IMR-90 (cell line): ENCODE results near the gene CADM1. TPM values are rescaled to one million over a fixed set of nuclear protein-coding genes. Genes with fewer than 3 reads are reported as not detected.

Source experiments
- ATAC-seq: fragments of 200-7000 bp; cut with Tn5 transposase; 2 replicates; pipeline ENCODE4 v1.9.1; 2020; ENCODE audit warnings: low read depth, mild to moderate bottlenecking, moderate library complexity
- BruUV-seq: library from RNA; stranded (reverse); fragments of 400-500 nt; replicated peaks from 2 replicates; lab custom pipeline; 2021; lab: Mats Ljungman, UMichigan
- CTCF ChIA-PET: fragments of 300-600 bp; formaldehyde crosslinking; extraction: SDS; loops from one replicate; lab custom pipeline; 2021; ENCODE audit warnings: antibody characterized with exemption; lab: Yijun Ruan, JAX
- POLR2A ChIA-PET: fragments of 300-600 bp; sonication (Branson Sonifier 250); formaldehyde crosslinking; loops from one replicate; lab custom pipeline; 2022; ENCODE audit warnings: antibody characterized with exemption; ENCODE audit not compliant: unreplicated experiment; lab: Charles Lee
- DNase-seq: peaks from one replicate; pipeline ENCODE4 v3.0.0; 2013
- H2AFZ ChIP-seq: replicated peaks from 2 replicates; pipeline ENCODE3; 2013; ENCODE audit warnings: low read length, mild to moderate bottlenecking; ENCODE audit not compliant: poor library complexity
- H2AK5ac ChIP-seq: 2 replicates; pipeline ENCODE4 v1.6.1; 2013; ENCODE audit warnings: low read depth, low read length, inconsistent platforms
- H2AK9ac ChIP-seq: replicated peaks from 2 replicates; pipeline ENCODE3; 2013; ENCODE audit warnings: mild to moderate bottlenecking, low read depth, low read length, moderate library complexity; ENCODE audit not compliant: poor library complexity
- H2BK120ac ChIP-seq: 2 replicates; pipeline ENCODE4 v1.6.1; 2013; ENCODE audit warnings: low read depth, low read length, inconsistent platforms
- H2BK15ac ChIP-seq: 3 replicates; pipeline ENCODE4 v1.6.1; 2013; ENCODE audit warnings: low read depth, low read length, inconsistent platforms
- H2BK20ac ChIP-seq: 2 replicates; pipeline ENCODE4 v1.6.1; 2013; ENCODE audit warnings: low read depth, mild to moderate bottlenecking, inconsistent platforms, low read length, moderate library complexity
- H2BK5ac ChIP-seq: 2 replicates; pipeline ENCODE4 v1.6.1; 2013; ENCODE audit warnings: mild to moderate bottlenecking, low read depth, low read length, inconsistent platforms; ENCODE audit not compliant: poor library complexity, severe bottlenecking
- H3K14ac ChIP-seq: replicated peaks from 2 replicates; pipeline ENCODE4 v1.6.1; 2013; ENCODE audit warnings: low read depth, low read length, inconsistent platforms
- H3K18ac ChIP-seq: 2 replicates; pipeline ENCODE4 v1.6.1; 2013; ENCODE audit warnings: low read depth, low read length, control low read depth
- H3K23ac ChIP-seq: 2 replicates; pipeline ENCODE4 v1.6.1; 2013; ENCODE audit warnings: low read depth, low read length, inconsistent platforms
- H3K27ac ChIP-seq: 2 replicates; pipeline ENCODE4 v1.5.1; 2013; ENCODE audit warnings: mild to moderate bottlenecking, control low read depth, low read length; ENCODE audit not compliant: insufficient read depth
- H3K27me3 ChIP-seq: 2 replicates; pipeline ENCODE4 v1.6.1; 2013; ENCODE audit warnings: low read length; ENCODE audit not compliant: control insufficient read depth, insufficient read depth
- H3K36me3 ChIP-seq: 2 replicates; pipeline ENCODE4 v1.6.1; 2013; ENCODE audit warnings: low read length, mixed read lengths; ENCODE audit not compliant: control insufficient read depth, insufficient read depth
- H3K4ac ChIP-seq: 2 replicates; pipeline ENCODE4 v1.6.1; 2013; ENCODE audit warnings: low read depth, low read length, inconsistent platforms
- H3K4me1 ChIP-seq: 2 replicates; pipeline ENCODE4 v1.6.1; 2013; ENCODE audit warnings: low read length, mixed read lengths; ENCODE audit not compliant: control insufficient read depth, insufficient read depth
- H3K4me2 ChIP-seq: 2 replicates; pipeline ENCODE4 v1.6.1; 2013; ENCODE audit warnings: low read depth, mild to moderate bottlenecking, control low read depth, low read length, moderate library complexity
- H3K4me3 ChIP-seq: 2 replicates; pipeline ENCODE4 v1.5.1; 2013; ENCODE audit warnings: low read depth, mild to moderate bottlenecking, control low read depth, low read length, moderate library complexity; ENCODE audit not compliant: insufficient read depth
- H3K56ac ChIP-seq: 2 replicates; pipeline ENCODE4 v1.6.1; 2013; ENCODE audit warnings: low read length, inconsistent platforms; ENCODE audit not compliant: insufficient read depth; ENCODE audit errors: extremely low read depth
- H3K79me1 ChIP-seq, 2 experiments: 2 replicates each; pipeline ENCODE4 v1.6.1; 2013; ENCODE audit warnings: low read length in 2 of 2, inconsistent platforms in 1 of 2, low read depth in 1 of 2
- H3K9ac ChIP-seq: 2 replicates; pipeline ENCODE4 v1.6.1; 2013; ENCODE audit warnings: low read depth, low read length, control low read depth
- H3K9me1 ChIP-seq: 2 replicates; pipeline ENCODE4 v1.6.1; 2013; ENCODE audit warnings: low read length, inconsistent platforms; ENCODE audit not compliant: insufficient read depth
- H3K9me3 ChIP-seq: 2 replicates; pipeline ENCODE4 v1.6.1; 2013; ENCODE audit warnings: low read length; ENCODE audit not compliant: control insufficient read depth, insufficient read depth
- H4K20me1 ChIP-seq: 2 replicates; pipeline ENCODE4 v1.6.1; 2013; ENCODE audit warnings: low read length, inconsistent platforms; ENCODE audit not compliant: insufficient read depth
- H4K5ac ChIP-seq: 2 replicates; pipeline ENCODE4 v1.6.1; 2013; ENCODE audit warnings: mild to moderate bottlenecking, low read depth, low read length, control low read depth
- H4K8ac ChIP-seq, 2 experiments: 2 replicates each; pipeline ENCODE4 v1.6.1; 2013; ENCODE audit warnings: low read depth in 2 of 2, low read length in 2 of 2, control low read depth in 1 of 2, inconsistent platforms in 1 of 2
- H4K91ac ChIP-seq: 2 replicates; pipeline ENCODE4 v1.6.1; 2013; ENCODE audit warnings: low read depth, low read length, inconsistent platforms; ENCODE audit not compliant: insufficient read depth
- BHLHE40 ChIP-seq: fragments of 150-350 bp; IDR thresholded peaks from 2 replicates; pipeline ENCODE4 v1.6.1; 2016; ENCODE audit warnings: mild to moderate bottlenecking, low read depth, low read length
- CEBPB ChIP-seq: IDR thresholded peaks from 2 replicates; pipeline ENCODE4 v1.6.1; 2012; ENCODE audit warnings: low read depth, low read length, improper control_type of control experiment
- CHD1 ChIP-seq: IDR thresholded peaks from 2 replicates; pipeline ENCODE4 v1.6.1; 2012; ENCODE audit warnings: low read depth, low read length, improper control_type of control experiment
- CTCF ChIP-seq: conservative IDR thresholded peaks from 2 replicates; pipeline ENCODE4 v1.5.1; 2012; ENCODE audit warnings: mild to moderate bottlenecking, low read depth, low read length, improper control_type of control experiment
- ELK1 ChIP-seq: fragments of 150-350 bp; IDR thresholded peaks from 2 replicates; pipeline ENCODE4 v1.6.1; 2016; ENCODE audit warnings: low read depth, mild to moderate bottlenecking, low read length, moderate library complexity, borderline replicate concordance
- FOS ChIP-seq: fragments of 150-350 bp; IDR thresholded peaks from 2 replicates; pipeline ENCODE4 v1.6.1; 2016; ENCODE audit warnings: low read depth, low read length
- MAFK ChIP-seq: IDR thresholded peaks from 2 replicates; pipeline ENCODE4 v1.6.1; 2012; ENCODE audit warnings: low read depth, low read length, improper control_type of control experiment
- RCOR1 ChIP-seq: IDR thresholded peaks from 2 replicates; pipeline ENCODE4 v1.6.1; 2012; ENCODE audit warnings: mild to moderate bottlenecking, low read length, improper control_type of control experiment; ENCODE audit not compliant: insufficient replicate concordance
- WGBS, 2 experiments: methylation state at CpG; one replicate each; pipeline versions ENCODE4 v1.1.5 to v1.1.7; 2013; ENCODE audit warnings: missing lambda C conversion rate in 2 of 2; ENCODE audit not compliant: insufficient read length in 1 of 2; ENCODE audit errors: extremely low coverage in 2 of 2; 5-methylcytosine and 5-hydroxymethylcytosine counted together
- dilution Hi-C: fragments of 300-500 bp; cut with HindIII; formaldehyde crosslinking; loops from one replicate; pipeline ENCODE4 v1.14.3; 2018; ENCODE audit warnings: low sequenced_read_pairs; ENCODE audit not compliant: unreplicated experiment
- in situ Hi-C: fragments of 300-500 bp; cut with MboI; formaldehyde crosslinking; loops from 3 replicates; pipeline ENCODE4 v1.14.3; 2019; ENCODE audit warnings: low sequenced_read_pairs, inconsistent platforms, mixed read lengths
- intact Hi-C: fragments of 100-400 bp; cut with micrococcal nuclease; formaldehyde crosslinking; loops from 2 replicates; pipeline ENCODE4 v1.10.0; 2022
- polyA plus RNA-seq, 3 experiments: library from polyadenylated mRNA; depleted of rRNA; stranded (reverse); fragments of >200 nt; gene quantifications; 2 replicates each; pipeline ENCODE4 v1.2.3, GENCODE V29; 2012; ENCODE audit warnings: low replicate concordance in 1 of 3
- total RNA-seq: library from RNA; depleted of rRNA; stranded (reverse); fragments of >200 nt; gene quantifications from 2 replicates; pipeline ENCODE4 v1.2.3, GENCODE V29; 2012

The CADM1 gene
- total and polyA plus RNA-seq, 2 of the 4 experiments (the other 2 are of a cell fraction): 28.8 to 77.1 TPM

DNA sequence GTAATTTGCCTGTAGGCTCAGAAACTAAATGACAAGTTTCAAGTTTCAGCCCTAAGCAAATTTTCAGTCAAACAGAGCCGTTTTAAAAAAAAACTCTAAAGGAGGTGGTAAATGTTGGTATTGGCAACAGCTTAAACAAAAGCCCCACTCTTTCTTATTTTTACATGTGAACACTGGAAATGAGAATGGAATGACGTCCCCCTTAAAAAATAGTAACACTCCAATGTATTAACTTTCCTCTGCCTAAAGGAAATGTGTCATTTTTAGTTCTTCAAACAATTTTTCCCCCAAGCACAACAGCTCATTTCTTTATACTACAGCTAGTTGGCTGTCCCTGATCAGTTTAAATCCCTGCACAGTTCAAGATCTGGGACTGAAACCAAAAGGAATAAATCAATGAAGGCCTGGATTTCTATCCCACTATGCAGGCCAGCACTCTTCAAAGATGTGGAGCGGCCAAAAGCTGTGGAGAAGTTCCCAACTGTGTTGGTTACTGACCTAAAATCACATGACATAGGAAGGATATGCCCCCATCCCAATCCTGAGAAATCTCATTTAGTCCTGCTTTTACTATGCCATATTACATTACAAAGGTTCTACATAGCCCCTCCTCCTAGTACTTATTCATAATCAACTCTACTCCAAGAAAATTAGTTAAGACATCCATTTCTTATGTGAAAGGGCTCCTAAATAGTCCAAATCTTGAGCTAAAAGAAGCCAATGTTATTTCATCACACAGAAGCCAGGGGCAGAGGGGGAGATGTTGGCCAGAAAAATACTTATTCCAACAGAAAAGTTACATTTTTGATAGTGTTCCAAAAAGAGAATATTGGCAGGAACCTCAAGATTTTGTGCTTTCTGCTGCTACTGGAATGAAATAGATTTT, 95.9 kb downstream of the CADM1 start:
- Histone ChIP-seq H3K4ac (no peak overlapping the region), H3K27me3 (no peaks in the 10 kb centered on the region), H2AK9ac (no peak overlapping the region), H2BK5ac (no peak overlapping the region), H4K20me1 (peaks cover 6% of the 10 kb centered on the region), H3K4me3 (no peak overlapping the region), H2BK20ac (no peak overlapping the region), H3K4me1 (peaks cover 3% of the 10 kb centered on the region), H3K4me2 (peak overlapping the region; percentile 17; the same call in 1 of the 2 replicates), H2BK120ac (no peak overlapping the region), H3K9ac (no peak overlapping the region), H3K56ac (no peak overlapping the region), H3K14ac (no peak overlapping the region), H3K9me1 (no peaks in the 10 kb centered on the region), H3K23ac (no peak overlapping the region), H4K91ac (peak overlapping the region; percentile 6; the same call in 1 of the 2 replicates), H2BK15ac (no peak overlapping the region), H3K27ac (no peak overlapping the region), H3K36me3 (no peaks in the 10 kb centered on the region), H4K5ac (no peak overlapping the region), H3K9me3 (no peaks in the 10 kb centered on the region), H4K8ac (no peak overlapping the region), H3K79me1 (peaks cover 0 to 11% of the 10 kb centered on the region in 2 experiments; a peak in 2 of 4 replicates), H2AK5ac (no peak overlapping the region), H3K18ac (no peak overlapping the region), H2AFZ (no peak overlapping the region)
- no CpG with 5 or more reads among the region's 3 CpGs for WGBS, 2 experiments
- dilution Hi-C loops (no loop called here), in situ Hi-C loops (no loop called here), intact Hi-C loops (no loop called here)
- ChIA-PET CTCF (interaction anchor here (0.7 kb wide), 1 partner anchor 245 kb away, joined by 4 read pairs; no protein-coding TSS in a partner anchor), POLR2A (no interaction called here)
- DNase-seq: peak; percentile 44
- TF ChIP-seq RCOR1: no peak
- no peak for TF ChIP-seq MAFK
- TF ChIP-seq CEBPB: no peak
- no peak for TF ChIP-seq CTCF
- no peak for TF ChIP-seq ELK1
- no peak for TF ChIP-seq FOS
- no peak for TF ChIP-seq CHD1
- TF ChIP-seq BHLHE40: no peak
- BruUV-seq: no TSS peak
- peak; percentile 55 for ATAC-seq
